IMR-90 (cell line): ENCODE results near the gene HERPUD1. TPM values are rescaled to one million over a fixed set of nuclear protein-coding genes. Genes with fewer than 3 reads are reported as not detected.

Experiments
- ATAC-seq: fragments of 200-7000 bp; cut with Tn5 transposase; 2 replicates; pipeline ENCODE4 v1.9.1; 2020; ENCODE audit warnings: low read depth, mild to moderate bottlenecking, moderate library complexity
- BruUV-seq: library from RNA; stranded (reverse); fragments of 400-500 nt; replicated peaks from 2 replicates; lab custom pipeline; 2021; lab: Mats Ljungman, UMichigan
- CTCF ChIA-PET: fragments of 300-600 bp; formaldehyde crosslinking; extraction: SDS; loops from one replicate; lab custom pipeline; 2021; ENCODE audit warnings: antibody characterized with exemption; lab: Yijun Ruan, JAX
- POLR2A ChIA-PET: fragments of 300-600 bp; sonication (Branson Sonifier 250); formaldehyde crosslinking; loops from one replicate; lab custom pipeline; 2022; ENCODE audit warnings: antibody characterized with exemption; ENCODE audit not compliant: unreplicated experiment; lab: Charles Lee
- DNase-seq: peaks from one replicate; pipeline ENCODE4 v3.0.0; 2013
- H2AFZ ChIP-seq: replicated peaks from 2 replicates; pipeline ENCODE3; 2013; ENCODE audit warnings: low read length, mild to moderate bottlenecking; ENCODE audit not compliant: poor library complexity
- H2AK5ac ChIP-seq: 2 replicates; pipeline ENCODE4 v1.6.1; 2013; ENCODE audit warnings: low read depth, low read length, inconsistent platforms
- H2AK9ac ChIP-seq: replicated peaks from 2 replicates; pipeline ENCODE3; 2013; ENCODE audit warnings: mild to moderate bottlenecking, low read depth, low read length, moderate library complexity; ENCODE audit not compliant: poor library complexity
- H2BK120ac ChIP-seq: 2 replicates; pipeline ENCODE4 v1.6.1; 2013; ENCODE audit warnings: low read depth, low read length, inconsistent platforms
- H2BK15ac ChIP-seq: 3 replicates; pipeline ENCODE4 v1.6.1; 2013; ENCODE audit warnings: low read depth, low read length, inconsistent platforms
- H2BK20ac ChIP-seq: 2 replicates; pipeline ENCODE4 v1.6.1; 2013; ENCODE audit warnings: low read depth, mild to moderate bottlenecking, inconsistent platforms, low read length, moderate library complexity
- H2BK5ac ChIP-seq: 2 replicates; pipeline ENCODE4 v1.6.1; 2013; ENCODE audit warnings: mild to moderate bottlenecking, low read depth, low read length, inconsistent platforms; ENCODE audit not compliant: poor library complexity, severe bottlenecking
- H3K14ac ChIP-seq: replicated peaks from 2 replicates; pipeline ENCODE4 v1.6.1; 2013; ENCODE audit warnings: low read depth, low read length, inconsistent platforms
- H3K18ac ChIP-seq: 2 replicates; pipeline ENCODE4 v1.6.1; 2013; ENCODE audit warnings: low read depth, low read length, control low read depth
- H3K23ac ChIP-seq: 2 replicates; pipeline ENCODE4 v1.6.1; 2013; ENCODE audit warnings: low read depth, low read length, inconsistent platforms
- H3K27ac ChIP-seq: 2 replicates; pipeline ENCODE4 v1.5.1; 2013; ENCODE audit warnings: mild to moderate bottlenecking, control low read depth, low read length; ENCODE audit not compliant: insufficient read depth
- H3K27me3 ChIP-seq: 2 replicates; pipeline ENCODE4 v1.6.1; 2013; ENCODE audit warnings: low read length; ENCODE audit not compliant: control insufficient read depth, insufficient read depth
- H3K36me3 ChIP-seq: 2 replicates; pipeline ENCODE4 v1.6.1; 2013; ENCODE audit warnings: low read length, mixed read lengths; ENCODE audit not compliant: control insufficient read depth, insufficient read depth
- H3K4ac ChIP-seq: 2 replicates; pipeline ENCODE4 v1.6.1; 2013; ENCODE audit warnings: low read depth, low read length, inconsistent platforms
- H3K4me1 ChIP-seq: 2 replicates; pipeline ENCODE4 v1.6.1; 2013; ENCODE audit warnings: low read length, mixed read lengths; ENCODE audit not compliant: control insufficient read depth, insufficient read depth
- H3K4me2 ChIP-seq: 2 replicates; pipeline ENCODE4 v1.6.1; 2013; ENCODE audit warnings: low read depth, mild to moderate bottlenecking, control low read depth, low read length, moderate library complexity
- H3K4me3 ChIP-seq: 2 replicates; pipeline ENCODE4 v1.5.1; 2013; ENCODE audit warnings: low read depth, mild to moderate bottlenecking, control low read depth, low read length, moderate library complexity; ENCODE audit not compliant: insufficient read depth
- H3K56ac ChIP-seq: 2 replicates; pipeline ENCODE4 v1.6.1; 2013; ENCODE audit warnings: low read length, inconsistent platforms; ENCODE audit not compliant: insufficient read depth; ENCODE audit errors: extremely low read depth
- H3K79me1 ChIP-seq, 2 experiments: 2 replicates each; pipeline ENCODE4 v1.6.1; 2013; ENCODE audit warnings: low read length in 2 of 2, inconsistent platforms in 1 of 2, low read depth in 1 of 2
- H3K9ac ChIP-seq: 2 replicates; pipeline ENCODE4 v1.6.1; 2013; ENCODE audit warnings: low read depth, low read length, control low read depth
- H3K9me1 ChIP-seq: 2 replicates; pipeline ENCODE4 v1.6.1; 2013; ENCODE audit warnings: low read length, inconsistent platforms; ENCODE audit not compliant: insufficient read depth
- H3K9me3 ChIP-seq: 2 replicates; pipeline ENCODE4 v1.6.1; 2013; ENCODE audit warnings: low read length; ENCODE audit not compliant: control insufficient read depth, insufficient read depth
- H4K20me1 ChIP-seq: 2 replicates; pipeline ENCODE4 v1.6.1; 2013; ENCODE audit warnings: low read length, inconsistent platforms; ENCODE audit not compliant: insufficient read depth
- H4K5ac ChIP-seq: 2 replicates; pipeline ENCODE4 v1.6.1; 2013; ENCODE audit warnings: mild to moderate bottlenecking, low read depth, low read length, control low read depth
- H4K8ac ChIP-seq, 2 experiments: 2 replicates each; pipeline ENCODE4 v1.6.1; 2013; ENCODE audit warnings: low read depth in 2 of 2, low read length in 2 of 2, control low read depth in 1 of 2, inconsistent platforms in 1 of 2
- H4K91ac ChIP-seq: 2 replicates; pipeline ENCODE4 v1.6.1; 2013; ENCODE audit warnings: low read depth, low read length, inconsistent platforms; ENCODE audit not compliant: insufficient read depth
- MAZ ChIP-seq: IDR thresholded peaks from 2 replicates; pipeline ENCODE4 v1.6.1; 2012; ENCODE audit warnings: low read depth, mild to moderate bottlenecking, low read length, improper control_type of control experiment, moderate library complexity, borderline replicate concordance
- POLR2A ChIP-seq: IDR thresholded peaks from 2 replicates; pipeline ENCODE4 v1.6.1; 2012; ENCODE audit warnings: mild to moderate bottlenecking, low read depth, low read length
- RFX5 ChIP-seq: IDR thresholded peaks from 2 replicates; pipeline ENCODE4 v1.8.0; 2012; ENCODE audit warnings: low read depth, mild to moderate bottlenecking, low read length, moderate library complexity
- WGBS, 2 experiments: methylation state at CpG; one replicate each; pipeline versions ENCODE4 v1.1.5 to v1.1.7; 2013; ENCODE audit warnings: missing lambda C conversion rate in 2 of 2; ENCODE audit not compliant: insufficient read length in 1 of 2; ENCODE audit errors: extremely low coverage in 2 of 2; 5-methylcytosine and 5-hydroxymethylcytosine counted together
- dilution Hi-C: fragments of 300-500 bp; cut with HindIII; formaldehyde crosslinking; loops from one replicate; pipeline ENCODE4 v1.14.3; 2018; ENCODE audit warnings: low sequenced_read_pairs; ENCODE audit not compliant: unreplicated experiment
- in situ Hi-C: fragments of 300-500 bp; cut with MboI; formaldehyde crosslinking; loops from 3 replicates; pipeline ENCODE4 v1.14.3; 2019; ENCODE audit warnings: low sequenced_read_pairs, inconsistent platforms, mixed read lengths
- intact Hi-C: fragments of 100-400 bp; cut with micrococcal nuclease; formaldehyde crosslinking; loops from 2 replicates; pipeline ENCODE4 v1.10.0; 2022
- polyA plus RNA-seq, 3 experiments: library from polyadenylated mRNA; depleted of rRNA; stranded (reverse); fragments of >200 nt; gene quantifications; 2 replicates each; pipeline ENCODE4 v1.2.3, GENCODE V29; 2012; ENCODE audit warnings: low replicate concordance in 1 of 3
- total RNA-seq: library from RNA; depleted of rRNA; stranded (reverse); fragments of >200 nt; gene quantifications from 2 replicates; pipeline ENCODE4 v1.2.3, GENCODE V29; 2012

Gene HERPUD1
- total and polyA plus RNA-seq, 2 of the 4 experiments (the other 2 are of a cell fraction) = 130 to 148 TPM

DNA sequence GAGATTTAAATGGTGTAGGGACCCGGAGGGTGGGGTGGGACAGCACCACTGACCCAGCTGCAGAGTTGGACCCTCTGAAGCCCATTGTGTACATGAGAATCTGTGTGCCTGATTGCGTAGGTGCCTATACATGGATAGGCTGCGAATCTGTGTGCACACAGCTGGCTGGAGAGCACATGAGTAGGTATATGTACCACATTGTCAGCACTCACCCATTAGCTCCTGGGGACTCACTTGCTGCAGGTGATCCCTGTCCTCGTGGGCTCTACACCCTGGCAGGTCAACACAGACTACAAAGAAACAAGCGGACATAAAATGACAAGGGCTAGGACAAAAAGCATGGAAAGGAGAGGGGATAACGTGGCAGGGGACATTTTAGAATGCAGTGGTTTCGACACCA lies 18.5 kb downstream of the HERPUD1 start:
- peaks cover 0 to under 1% of the 10 kb centered on the region in 2 experiments; a peak in 1 of 4 replicates for H3K79me1 ChIP-seq
- H3K27ac ChIP-seq = no peak overlapping the region
- H4K8ac ChIP-seq = no peak overlapping the region
- no peak overlapping the region for H3K4me3 ChIP-seq
- no peak overlapping the region for H3K56ac ChIP-seq
- H4K91ac ChIP-seq = no peak overlapping the region
- ChIA-PET CTCF (interaction anchor here (0.5 to 1.3 kb wide), 4 partner anchors 9 to 69 kb away, joined by 3 to 5 read pairs (median 4); no protein-coding TSS in a partner anchor), POLR2A (no interaction called here)
- no peak overlapping the region for H3K14ac ChIP-seq
- H2AK5ac ChIP-seq = no peak overlapping the region
- TF ChIP-seq MAZ = no peak
- peak; percentile 28; the same call in 1 of the 2 replicates for TF ChIP-seq POLR2A
- no peak for TF ChIP-seq RFX5
- no peak for ATAC-seq
- no peaks in the 10 kb centered on the region for H3K27me3 ChIP-seq
- in situ Hi-C loops = loop anchor here (5.0 kb wide), 1 partner anchor 83 kb away; the partner anchor contains the start of gene SLC12A3
- H3K4ac ChIP-seq = no peak overlapping the region
- H2BK120ac ChIP-seq = no peak overlapping the region
- no peak overlapping the region for H3K4me2 ChIP-seq
- 72% methylated on average over 4 of the region's 7 CpGs; no CpG with 5 or more reads in 1 of the 2 experiments for WGBS, 2 experiments
- H4K5ac ChIP-seq = no peak overlapping the region
- no peaks in the 10 kb centered on the region for H3K9me3 ChIP-seq
- intact Hi-C loops = loop anchor here (2.0 kb wide), 1 partner anchor 158 kb away; no protein-coding TSS in a partner anchor
- H3K9me1 ChIP-seq = 0 out of 2 replicates have a peak, but pooled peaks cover 4% of the 10 kb centered on the region
- peaks cover 5% of the 10 kb centered on the region for H3K36me3 ChIP-seq
- H3K23ac ChIP-seq = no peak overlapping the region
- no peak overlapping the region for H2BK20ac ChIP-seq
- H3K18ac ChIP-seq = no peak overlapping the region
- H3K4me1 ChIP-seq = peaks cover under 1% of the 10 kb centered on the region
- DNase-seq = no peak
- H2BK5ac ChIP-seq = no peak overlapping the region
- no peak overlapping the region for H3K9ac ChIP-seq
- dilution Hi-C loops = no loop called here
- H2AFZ ChIP-seq = peak overlapping the region; percentile 46
- BruUV-seq = no TSS peak
- H2AK9ac ChIP-seq = no peak overlapping the region
- no peak overlapping the region for H2BK15ac ChIP-seq
- H4K20me1 ChIP-seq = peaks cover 11% of the 10 kb centered on the region
